Adrenal gland (tissue), 5 donors: Measurements from ENCODE around the gene GNAT1.

Experiments
- CTCF ChIP-seq, 6 experiments: fragments of 450-650 bp in 4 of 6; fragments of 200-600 bp in 2 of 6; sonication (generic) in 1 of 6; IDR thresholded peaks; 1 replicate in 5 of 6; 2 replicates in 1 of 6; pipeline versions ENCODE4 v1.5.1 to v1.8.0; 2016 to 2021; ENCODE audit warnings: antibody characterized with exemption in 6 of 6, mild to moderate bottlenecking in 2 of 6, moderate library complexity in 1 of 6
- POLR2A ChIP-seq, 2 donors: fragments of 450-650 bp; IDR thresholded peaks; one replicate each; pipeline ENCODE4 v1.6.1; 2017; ENCODE audit warnings: antibody characterized with exemption in 2 of 2, mild to moderate bottlenecking in 2 of 2, moderate library complexity in 1 of 2
- donor health status: DM: no; HTN: no; CAD: no.

- TF ChIP-seq CTCF (IDR thresholded peaks at IDR 0.05) (no peak), POLR2A (IDR thresholded peaks at IDR 0.05) (no peak)
Observed at GRCh38 chr3:50183755-50184154, 7.7 kb upstream of the GNAT1 start.
